HG03045 (cell line): ENCODE measurements around the gene HSPH1.
"Not testable (repeated sequence)": the region's sequence is repeated elsewhere in the genome, so short reads cannot be mapped to it uniquely, and the experiment has no call there.

Experiments
- ATAC-seq: cut with Tn5 transposase; IDR thresholded peaks from one replicate; pipeline ENCODE4 v1.9.1; 2021; ENCODE audit warnings: mild to moderate bottlenecking, moderate library complexity; ENCODE audit not compliant: unreplicated experiment

Gene HSPH1

DNA sequence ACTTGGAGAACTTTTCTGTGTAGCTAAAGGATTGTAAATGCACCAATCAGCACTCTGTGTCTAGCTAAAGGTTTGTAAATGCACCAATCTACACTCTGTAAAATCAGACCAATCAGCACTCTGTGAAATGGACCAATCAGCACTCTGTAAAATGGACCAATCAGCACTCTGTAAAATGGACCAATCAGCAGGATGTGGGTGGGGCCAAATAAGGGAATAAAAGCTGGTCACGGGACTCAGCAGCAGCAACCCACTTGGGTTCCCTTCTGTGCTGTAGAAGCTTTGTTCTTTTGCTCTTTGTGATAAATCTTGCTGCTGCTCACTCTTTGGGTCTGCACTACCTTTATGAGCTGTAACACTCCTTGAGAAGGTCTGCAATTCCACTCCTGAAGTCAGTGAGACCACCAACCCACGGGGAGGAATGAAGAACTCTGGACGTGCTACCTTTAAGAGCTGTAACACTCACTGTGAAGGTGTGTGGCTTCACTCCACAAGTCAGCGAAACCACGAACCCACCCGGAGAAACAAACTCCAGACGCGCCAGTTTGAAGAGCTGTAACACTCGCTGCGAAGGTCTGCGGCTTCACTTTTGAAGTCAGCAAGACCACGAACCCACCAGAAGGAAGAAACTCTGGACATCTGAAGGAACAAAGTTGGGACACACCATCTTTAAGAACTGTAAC, 16.2 kb upstream of the HSPH1 start:
- ATAC-seq: not testable (repeated sequence)

- no peak for ATAC-seq
These were observed 14.3 kb upstream of the HSPH1 start for GRCh38 chr13:31175847-31176532.

DNA sequence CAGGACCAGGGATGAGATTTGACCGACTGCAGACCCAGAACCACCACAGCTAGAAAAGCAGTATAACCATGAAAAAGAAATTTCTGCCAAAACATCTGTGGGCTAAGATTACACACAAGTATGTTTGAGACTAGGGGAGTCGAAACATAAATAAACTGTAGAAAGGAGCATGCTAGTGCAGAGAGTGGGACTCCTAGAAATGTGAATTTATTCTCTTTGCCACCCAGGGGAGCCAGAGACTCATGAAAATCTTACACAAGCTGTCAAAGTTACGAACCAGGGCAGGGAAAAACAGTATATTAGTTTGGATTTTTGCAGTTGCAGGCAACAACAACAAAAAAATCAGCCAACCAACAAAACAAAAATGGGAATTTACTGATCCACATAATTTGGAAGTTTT, 12.3 kb upstream of the HSPH1 start:
- ATAC-seq: no peak

DNA sequence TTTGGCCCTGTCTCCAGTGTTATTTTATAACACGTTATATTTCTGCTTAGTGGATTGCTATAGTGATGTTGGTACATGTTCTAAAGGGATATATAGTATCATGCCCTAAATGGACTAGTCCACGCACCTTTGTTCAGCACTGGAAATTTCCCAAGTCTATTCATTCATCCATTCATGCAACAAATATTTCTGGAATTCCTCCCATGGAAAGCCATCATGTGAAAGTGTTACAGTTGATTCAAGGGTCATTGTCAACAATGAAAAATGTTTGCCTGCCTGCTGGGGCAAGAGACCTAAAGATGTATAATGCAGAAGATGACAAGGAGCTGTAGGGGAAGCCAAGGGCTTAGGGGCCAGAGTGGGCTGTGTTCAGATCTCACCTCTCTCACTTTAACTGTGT, 10.8 kb upstream of the HSPH1 start:
- no peak for ATAC-seq

GRCh38 chr13:31172001-31172400, 10.3 kb upstream of the HSPH1 start:
- ATAC-seq: no peak

DNA sequence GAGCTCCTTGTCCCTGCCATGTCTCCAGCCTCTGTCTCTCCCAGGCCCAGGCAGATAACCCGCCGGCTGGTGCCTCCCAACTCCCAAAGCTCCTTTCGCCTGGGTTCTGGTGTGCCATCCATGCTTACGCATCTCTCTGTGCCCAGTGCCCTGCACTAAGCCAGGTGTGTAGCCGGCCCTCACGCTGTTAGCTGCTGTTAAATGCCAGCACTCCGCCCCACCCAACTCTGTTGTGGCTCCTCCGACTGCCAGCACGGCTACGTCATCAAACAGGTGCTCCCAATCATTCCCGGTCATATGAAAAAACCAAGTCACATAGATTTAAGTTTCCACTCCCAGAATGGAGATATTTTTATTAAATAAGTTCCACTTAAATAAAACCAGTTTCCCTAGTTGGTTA, 7.0 kb upstream of the HSPH1 start:
- no peak for ATAC-seq

- ATAC-seq: no peak
These were observed 6.5 kb upstream of the HSPH1 start for GRCh38 chr13:31168166-31168565.

- ATAC-seq: no peak
These were observed 5.8 kb upstream of the HSPH1 start for GRCh38 chr13:31167490-31167889.

DNA sequence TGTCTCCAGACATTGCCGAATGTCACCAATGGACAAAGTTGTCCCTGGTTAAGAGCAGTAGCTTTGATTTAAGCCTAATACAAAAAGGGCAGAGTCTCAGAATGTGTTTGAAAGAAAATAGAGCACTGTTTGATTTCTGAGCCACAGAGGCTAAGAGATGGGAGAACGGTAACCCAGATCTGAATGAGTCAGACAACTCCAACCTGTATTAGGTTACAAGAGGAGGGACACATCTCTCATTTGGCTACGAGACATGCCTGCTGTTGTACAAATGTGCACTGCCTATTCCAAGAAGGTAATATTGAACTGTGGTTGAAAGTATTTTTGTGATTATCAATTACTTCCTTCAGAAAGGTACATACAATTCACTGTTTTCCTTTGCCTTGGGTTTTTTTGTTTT, 4.9 kb upstream of the HSPH1 start:
- ATAC-seq: no peak

GRCh38 chr13:31162151-31163008, 676 bp upstream of the HSPH1 start:
- peak; percentile 87 for ATAC-seq

DNA sequence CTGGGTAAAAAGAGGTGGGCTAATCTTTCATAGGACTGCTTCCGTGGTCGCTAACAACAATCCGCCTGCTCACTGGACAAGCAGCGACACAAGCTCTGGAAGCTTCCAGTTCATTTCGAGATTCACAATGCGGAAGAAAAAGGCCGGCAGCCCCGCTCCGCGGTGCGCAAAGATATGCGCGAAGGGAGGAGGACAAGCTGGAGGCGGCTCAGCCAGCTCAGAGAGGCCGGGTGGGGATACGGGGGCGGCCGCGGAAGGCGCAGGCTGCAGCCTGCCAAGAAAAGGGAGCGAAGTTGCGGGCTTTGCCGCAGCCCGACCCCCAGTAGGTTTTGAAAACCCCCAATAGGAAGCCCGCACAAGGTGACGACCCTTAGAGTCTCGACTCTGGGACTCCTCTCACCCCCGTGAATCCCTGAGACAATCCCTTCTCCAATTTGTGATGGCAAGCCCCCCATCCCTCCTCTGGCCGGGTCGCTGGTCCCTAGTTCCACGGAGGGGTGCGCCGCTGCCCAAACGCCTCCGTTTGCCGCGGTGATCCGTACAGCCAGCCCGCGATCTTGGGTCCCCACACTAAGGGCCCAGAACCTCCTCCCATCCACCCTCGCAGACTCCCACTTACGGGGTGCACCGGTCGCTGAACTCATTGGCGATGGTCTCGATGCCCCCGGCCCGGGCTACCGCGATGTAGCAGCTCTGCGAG, 697 bp downstream of the HSPH1 start:
- ATAC-seq: peak; percentile 27

DNA sequence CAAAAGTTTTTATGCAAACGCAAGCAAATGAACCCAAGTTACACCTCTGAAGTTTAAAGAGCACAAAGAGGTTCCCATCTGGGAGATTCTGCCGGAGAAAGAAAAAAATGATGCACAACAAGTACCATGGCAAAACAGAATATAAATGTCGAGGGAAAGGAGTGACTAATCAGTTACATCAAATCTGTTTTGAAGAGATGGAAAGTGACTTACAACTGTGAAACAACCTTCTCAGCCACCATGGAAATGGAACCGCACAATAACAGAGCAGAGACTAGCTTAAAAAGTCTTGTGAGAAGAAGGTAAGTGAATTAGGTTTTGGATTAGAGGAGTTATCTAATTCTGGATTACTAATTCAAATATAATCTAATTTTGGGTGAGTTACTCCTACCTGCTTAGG, 2.4 kb downstream of the HSPH1 start:
- no peak for ATAC-seq

- no peak for ATAC-seq
These were observed 6.8 kb downstream of the HSPH1 start for GRCh38 chr13:31154939-31155338.

DNA sequence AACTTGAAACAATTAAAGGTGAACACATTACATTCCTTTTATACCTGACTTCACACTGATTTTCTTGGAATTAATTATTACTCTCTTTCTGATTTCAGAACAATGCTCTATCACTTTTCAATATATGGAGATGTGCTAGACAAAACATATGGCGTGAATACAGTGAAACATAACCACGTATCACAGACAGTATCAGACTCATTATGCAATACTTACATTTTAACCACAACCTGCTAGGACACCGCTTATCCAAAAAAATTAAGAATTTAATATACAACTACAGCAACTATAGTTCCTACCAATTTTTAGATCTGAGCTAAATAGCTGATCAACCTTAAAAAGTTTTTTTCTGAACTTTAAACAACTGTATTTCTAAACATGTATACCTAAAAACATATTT, 9.9 kb downstream of the HSPH1 start:
- ATAC-seq: no peak

DNA sequence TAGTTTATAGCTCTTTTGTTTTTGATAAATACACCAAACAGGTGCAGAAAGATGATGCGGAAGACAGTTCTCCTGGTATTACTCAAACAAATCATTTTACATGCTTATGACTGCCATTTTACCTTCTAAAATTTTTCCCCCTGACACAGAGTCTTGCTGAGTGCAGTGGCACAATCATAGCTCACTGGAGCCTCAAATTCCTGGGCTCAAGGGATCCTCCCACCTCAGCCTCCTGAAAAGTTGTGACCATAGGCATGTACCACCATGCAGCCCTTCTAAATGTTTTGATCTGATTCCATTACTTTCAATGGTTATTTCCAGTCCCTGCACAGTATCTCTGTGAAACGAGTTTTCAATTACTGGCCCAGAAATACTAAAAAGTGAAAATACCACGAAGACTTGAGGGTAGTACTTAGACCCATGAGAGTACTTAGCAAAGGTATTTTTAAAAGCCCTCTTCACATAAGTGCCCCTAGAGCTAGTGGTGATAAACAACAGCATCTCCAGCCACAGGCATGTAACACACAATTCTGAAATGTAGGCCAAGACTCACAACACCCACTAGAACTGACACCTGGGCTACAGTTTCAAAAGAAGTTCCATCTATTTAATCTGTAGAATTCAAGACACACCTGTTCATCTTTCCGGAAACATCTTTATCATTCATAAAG, 11.3 kb downstream of the HSPH1 start:
- no peak for ATAC-seq

- no peak for ATAC-seq
These were observed 12.1 kb downstream of the HSPH1 start for GRCh38 chr13:31149604-31150003.

DNA sequence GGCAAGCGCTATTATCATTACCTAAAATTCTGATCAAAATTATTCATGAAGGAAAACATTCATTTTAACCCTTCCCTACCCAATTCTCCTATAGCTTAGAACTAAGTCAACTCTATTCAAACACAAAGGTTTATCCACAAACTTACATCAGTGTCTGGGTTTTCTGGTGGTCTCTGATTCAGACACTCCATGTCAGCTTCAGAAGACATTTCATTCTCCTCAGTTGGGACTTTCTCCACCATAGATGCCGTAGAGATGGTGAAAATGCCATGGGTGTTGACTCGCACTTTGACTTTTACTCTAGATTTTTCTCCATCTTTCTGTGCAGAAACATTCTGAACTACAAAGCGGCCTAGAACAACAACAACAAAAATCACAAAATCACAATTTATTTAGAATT, 16.3 kb downstream of the HSPH1 start:
- ATAC-seq: no peak

- no peak for ATAC-seq
These were observed 23.2 kb downstream of the HSPH1 start for GRCh38 chr13:31138515-31138914.

DNA sequence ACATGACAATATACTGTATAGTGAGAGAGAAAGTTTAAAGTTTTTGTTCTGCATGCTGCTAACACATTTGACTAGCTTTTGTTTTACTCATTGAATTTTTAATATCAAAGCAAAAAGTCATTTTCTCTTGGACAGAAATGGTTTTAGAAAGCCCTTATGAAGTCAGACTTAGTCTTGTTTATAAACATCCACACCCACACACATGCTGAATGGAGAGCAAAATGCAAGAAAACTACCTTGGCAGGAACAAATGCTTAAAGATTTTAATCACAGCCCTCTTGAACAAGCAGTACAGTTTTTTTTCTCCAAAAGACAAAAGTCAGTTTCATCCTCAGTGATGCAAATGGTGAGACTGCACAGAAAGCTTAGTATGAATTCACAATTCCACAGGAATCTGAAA, 25.0 kb downstream of the HSPH1 start:
- ATAC-seq: no peak

- no peak for ATAC-seq
These were observed 27.5 kb downstream of the HSPH1 start for GRCh38 chr13:31134039-31134711.
